GM12864 (cell line): ENCODE measurements around the gene HTR4.
A peak's percentile ranks its signal among the peaks of the same experiment; 100 is the strongest.

Experiments used
- DNase-seq: peaks from one replicate; pipeline ENCODE4 v3.0.0-alpha.2; 2011; ENCODE audit warnings: low read depth
- H3K4me3 ChIP-seq: 2 replicates; pipeline ENCODE4 v1.5.1; 2011; ENCODE audit warnings: mild to moderate bottlenecking, low read depth, low read length, control low read depth
- CTCF ChIP-seq: IDR thresholded peaks from 2 replicates; pipeline ENCODE4 v1.5.1; 2011; ENCODE audit warnings: low read depth, mild to moderate bottlenecking, moderate library complexity, low read length, control low read depth, inconsistent platforms; ENCODE audit errors: missing control alignments

HTR4 gene

GRCh38 chr5:148483750-148484149 lies 170.6 kb downstream of the HTR4 start:
- no peak for DNase-seq

GRCh38 chr5:148482697-148483462 lies 171.4 kb downstream of the HTR4 start:
- TF ChIP-seq CTCF: peak; percentile 88
- peak; percentile 1 for DNase-seq
- H3K4me3 ChIP-seq: no peak overlapping the region

More at GRCh38 chr5:148483750-148484149, 170.6 kb downstream of the HTR4 start:
- H3K4me3 ChIP-seq: no peak overlapping the region
- no peak for TF ChIP-seq CTCF

- no peak for DNase-seq
- no peak overlapping the region for H3K4me3 ChIP-seq
- no peak for TF ChIP-seq CTCF
Measured at GRCh38 chr5:148482196-148482595, 172.1 kb downstream of the HTR4 start.

- no peak for DNase-seq
- no peak for TF ChIP-seq CTCF
- no peak overlapping the region for H3K4me3 ChIP-seq
Measured at GRCh38 chr5:148477429-148477828, 176.9 kb downstream of the HTR4 start.

GRCh38 chr5:148476302-148476701 lies 178.0 kb downstream of the HTR4 start:
- no peak overlapping the region for H3K4me3 ChIP-seq
- DNase-seq: no peak
- no peak for TF ChIP-seq CTCF

- no peak for DNase-seq
- no peak for TF ChIP-seq CTCF
- no peak overlapping the region for H3K4me3 ChIP-seq
Measured at GRCh38 chr5:148474025-148474511, 180.3 kb downstream of the HTR4 start.

GRCh38 chr5:148471379-148471778 lies 182.9 kb downstream of the HTR4 start:
- no peak for TF ChIP-seq CTCF
- DNase-seq: no peak
- H3K4me3 ChIP-seq: no peak overlapping the region
